Measurements from ENCODE around the gene CCDC92. TPM values are rescaled to one million over a fixed set of nuclear protein-coding genes. Genes with fewer than 3 reads are reported as not detected.

Gene CCDC92
- total RNA-seq, 1 experiment from 2014 or later = 5.5 TPM

DNA sequence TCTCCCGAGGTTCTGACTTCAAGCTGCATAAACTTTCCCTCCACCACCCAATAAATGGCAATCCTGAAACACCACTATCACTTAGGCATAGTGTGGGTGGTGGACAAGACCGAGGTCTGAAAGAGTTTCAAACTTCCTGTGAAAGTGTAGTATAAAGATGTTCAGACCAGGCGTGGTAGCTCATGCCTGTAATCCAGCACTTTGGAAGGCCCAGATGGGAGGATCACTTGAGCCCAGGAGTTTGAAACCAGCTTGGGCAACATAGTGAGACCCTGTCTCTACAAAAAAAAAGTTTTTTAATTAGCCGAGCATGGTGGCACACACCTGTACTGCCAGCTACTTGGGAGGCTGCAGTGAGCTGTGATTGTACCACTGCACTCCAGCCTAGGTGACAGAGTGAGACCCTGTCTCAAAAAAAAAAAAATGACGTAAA is 61.9 kb downstream of the CCDC92 start:
- DNase-seq (ENCODE audit: low spot score) = no peak

- DNase-seq (ENCODE audit: low spot score) = no peak
Measured at GRCh38 chr12:123910057-123910456, 62.6 kb downstream of the CCDC92 start.

DNA sequence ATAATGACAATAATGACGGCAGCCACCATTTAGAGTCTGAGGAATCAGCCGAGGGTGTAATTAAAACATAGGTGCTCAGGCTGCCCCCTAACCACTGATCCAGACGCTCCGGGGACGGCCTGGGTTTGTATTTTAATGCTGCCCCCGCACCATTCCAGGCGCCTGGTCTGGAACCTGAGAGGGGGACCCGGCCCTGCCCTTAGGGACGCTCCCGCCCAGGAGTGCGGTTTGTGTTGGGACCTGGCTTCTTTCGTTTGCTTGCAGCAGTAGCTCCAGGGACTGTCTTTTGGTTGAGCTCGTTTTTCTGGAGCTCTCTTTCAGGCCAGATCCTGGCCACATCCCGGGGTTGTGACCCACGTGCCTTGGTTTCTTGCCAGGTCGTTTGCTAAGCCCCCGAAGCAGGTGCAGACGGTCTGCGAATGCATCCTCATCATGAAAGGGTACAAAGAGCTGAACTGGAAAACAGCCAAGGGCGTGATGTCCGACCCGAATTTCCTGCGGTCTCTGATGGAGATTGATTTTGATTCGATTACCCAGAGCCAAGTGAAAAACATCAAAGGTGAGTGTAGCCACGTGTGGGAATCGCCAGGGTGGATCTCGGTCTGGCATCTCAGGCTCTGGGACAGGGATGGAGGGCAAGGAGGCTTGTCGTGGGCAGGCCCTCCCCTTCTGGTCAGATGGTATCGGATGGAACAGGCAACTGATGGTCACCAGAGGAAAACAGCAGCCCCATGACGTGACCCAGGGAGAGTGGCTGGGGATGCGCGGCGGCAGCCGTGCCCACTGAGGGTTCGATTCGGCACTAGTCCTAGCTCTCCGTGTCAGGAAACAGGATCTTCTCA is 63.5 kb downstream of the CCDC92 start:
- DNase-seq (ENCODE audit: low spot score) = no peak

DNA sequence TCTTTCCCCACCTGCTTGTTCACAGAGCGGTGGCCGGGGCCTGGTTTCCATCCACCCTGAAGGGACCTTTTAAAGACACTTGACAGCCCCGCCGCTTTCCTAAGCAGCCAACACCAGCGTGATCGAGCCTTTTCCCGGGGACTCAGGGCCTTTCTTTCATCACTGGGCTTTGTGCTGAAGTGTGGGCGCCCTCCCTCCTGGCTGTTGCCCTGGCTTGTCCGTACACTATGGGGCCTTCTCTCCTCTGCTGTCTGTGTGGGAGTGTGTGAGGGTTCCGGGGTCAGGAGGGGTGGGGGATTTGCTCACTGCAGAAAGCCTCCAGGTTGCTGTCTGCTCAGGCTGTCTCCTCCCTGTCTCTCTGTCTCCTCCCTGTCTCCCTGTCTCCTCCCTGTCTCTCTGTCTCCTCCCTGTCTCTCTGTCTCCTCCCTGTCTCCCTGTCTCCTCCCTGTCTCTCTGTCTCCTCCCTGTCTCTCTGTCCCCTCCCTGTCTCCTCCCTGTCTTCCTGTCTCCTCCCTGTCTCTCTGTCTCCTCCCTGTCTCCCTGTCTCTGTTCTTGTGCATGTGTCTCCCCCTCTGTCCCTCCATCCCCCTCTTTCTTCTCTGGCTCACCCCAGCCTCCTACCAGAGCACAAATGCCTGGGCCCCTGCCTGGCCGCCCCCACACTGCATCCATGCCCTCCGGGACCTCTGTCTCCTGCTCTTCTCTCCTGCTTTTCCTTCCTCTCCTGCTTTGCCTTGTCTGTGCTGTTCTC is 64.7 kb downstream of the CCDC92 start:
- DNase-seq (ENCODE audit: low spot score) = no peak

DNA sequence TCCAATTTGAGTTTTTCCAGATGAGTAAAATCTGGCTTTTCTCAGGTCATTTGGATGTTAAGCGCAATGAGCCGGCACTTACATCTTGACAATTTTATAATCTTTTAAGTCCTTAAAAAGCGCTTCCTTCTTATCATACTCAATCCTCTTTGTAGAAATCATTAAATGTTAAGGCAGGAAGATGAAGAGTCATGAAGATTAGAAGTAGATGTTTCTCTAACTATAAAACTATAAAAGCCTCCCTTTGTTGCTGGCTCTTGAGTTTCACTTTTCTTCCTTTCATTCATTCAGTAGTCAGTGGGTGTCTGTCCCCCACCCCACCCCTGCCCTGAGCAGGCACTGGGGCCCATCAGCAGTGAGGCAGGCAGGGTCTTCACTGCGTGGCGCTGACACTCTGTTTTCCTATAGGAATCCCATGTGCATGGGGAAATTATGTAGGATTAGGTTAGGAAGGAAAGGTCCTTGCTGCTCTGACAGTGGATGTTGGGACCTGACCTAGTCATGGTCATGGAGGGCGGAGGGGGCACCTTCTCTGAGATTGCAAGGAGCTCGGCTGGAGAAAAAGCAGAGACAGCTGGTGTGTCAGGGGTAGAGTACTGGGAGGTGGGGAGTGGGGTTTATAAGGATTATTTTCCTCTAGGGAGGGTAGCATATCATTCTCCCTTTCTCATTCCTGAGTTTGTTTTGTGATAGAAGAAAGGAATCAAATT is 65.8 kb downstream of the CCDC92 start:
- no peak for DNase-seq (ENCODE audit: low spot score)

DNA sequence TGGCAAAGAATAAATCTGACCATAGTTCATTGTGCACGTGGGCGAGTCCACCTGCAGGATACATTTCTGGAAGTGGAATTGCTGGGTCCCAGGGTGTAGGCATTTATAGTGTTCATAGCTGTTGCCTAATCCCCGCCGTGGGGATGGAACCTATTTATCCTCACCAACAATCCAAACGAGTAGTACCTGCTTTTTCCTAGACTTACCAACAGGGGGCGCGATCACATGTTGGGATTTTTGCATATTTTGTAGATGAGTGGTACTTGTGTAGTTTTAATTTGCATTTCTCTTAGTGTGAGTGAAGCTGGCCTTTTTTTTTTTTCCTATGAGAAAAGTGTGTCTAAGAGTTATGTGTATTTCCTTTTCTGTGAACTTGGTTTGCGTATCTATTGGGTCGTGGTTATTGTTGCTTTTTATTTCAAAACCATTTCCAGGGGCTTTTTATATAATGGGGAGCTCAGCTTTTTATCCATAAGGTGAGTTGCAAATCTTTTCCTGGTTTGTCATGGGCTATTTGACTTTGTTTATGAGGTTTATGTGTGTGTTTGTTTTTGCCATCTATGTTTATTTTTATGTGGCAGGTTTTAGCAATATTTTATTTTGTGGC is 67.2 kb downstream of the CCDC92 start:
- peak; percentile 78 for DNase-seq (ENCODE audit: low spot score)

- no peak for DNase-seq (ENCODE audit: low spot score)
Measured at GRCh38 chr12:123903301-123904065, 69.1 kb downstream of the CCDC92 start.

GRCh38 chr12:123902821-123903220 is 69.8 kb downstream of the CCDC92 start:
- no peak for DNase-seq (ENCODE audit: low spot score)

DNA sequence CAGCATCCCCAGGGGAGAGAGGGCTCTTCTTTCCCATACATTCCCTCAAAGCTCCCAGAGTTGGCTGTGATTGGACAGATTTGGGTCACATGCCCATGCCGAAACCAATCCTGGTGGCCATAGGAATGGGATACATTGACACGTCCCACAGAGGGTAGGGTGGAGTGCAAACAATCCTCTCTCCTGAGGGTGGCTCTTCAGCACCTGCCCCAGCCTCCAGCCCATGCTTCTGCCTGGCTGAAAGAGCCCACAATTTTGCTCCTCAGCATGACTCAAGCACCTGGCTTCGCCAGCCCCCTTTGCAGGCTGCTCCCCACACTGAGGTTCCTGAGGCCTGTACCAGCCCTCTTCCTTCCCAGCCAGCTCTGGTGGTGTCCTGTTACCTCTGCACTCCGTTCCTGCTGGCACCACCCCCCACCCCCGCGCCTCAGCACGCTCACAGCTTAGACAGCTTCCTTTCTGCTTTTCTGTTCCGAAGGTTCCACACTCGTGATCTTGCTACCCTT is 71.7 kb downstream of the CCDC92 start:
- DNase-seq (ENCODE audit: low spot score) = no peak

DNA sequence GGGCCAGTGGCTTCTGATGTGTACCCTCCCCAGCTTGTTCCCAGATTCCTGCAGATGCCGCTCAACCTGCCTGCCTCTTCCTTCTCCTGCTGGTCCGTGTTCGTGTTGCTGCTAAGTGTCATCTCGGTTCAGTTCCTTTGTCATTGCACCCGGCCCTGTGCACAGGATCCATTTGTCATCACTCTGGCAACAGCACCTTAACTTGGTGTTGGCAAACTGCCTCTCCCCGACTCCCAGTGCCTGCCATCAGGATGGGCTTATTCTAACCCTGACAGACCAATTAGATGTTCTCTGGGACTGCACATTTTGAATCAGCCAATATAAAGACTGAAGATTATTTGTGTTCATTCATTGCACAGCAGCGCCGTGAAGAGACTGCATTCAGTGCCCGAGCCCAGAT is 73.3 kb downstream of the CCDC92 start:
- no peak for DNase-seq (ENCODE audit: low spot score)

DNA sequence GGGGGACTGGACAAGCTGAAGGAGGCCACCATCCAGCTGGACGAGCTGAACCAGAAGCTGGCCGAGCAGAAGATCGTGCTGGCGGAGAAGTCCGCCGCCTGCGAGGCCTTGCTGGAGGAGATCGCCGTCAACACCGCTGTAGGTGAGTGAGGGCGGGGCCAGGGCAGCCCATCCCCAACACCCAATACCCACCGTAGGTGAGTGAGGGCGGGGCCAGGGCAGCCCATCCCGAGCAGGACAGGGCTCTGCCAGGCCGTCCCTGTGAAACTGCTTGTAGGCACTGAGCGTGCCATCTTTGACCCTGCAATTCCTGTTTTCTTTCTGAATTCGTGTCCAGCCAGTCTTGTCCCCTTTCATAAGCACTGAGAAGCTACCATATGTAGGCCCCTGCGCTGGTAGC is 74.0 kb downstream of the CCDC92 start:
- no peak for DNase-seq (ENCODE audit: low spot score)

DNA sequence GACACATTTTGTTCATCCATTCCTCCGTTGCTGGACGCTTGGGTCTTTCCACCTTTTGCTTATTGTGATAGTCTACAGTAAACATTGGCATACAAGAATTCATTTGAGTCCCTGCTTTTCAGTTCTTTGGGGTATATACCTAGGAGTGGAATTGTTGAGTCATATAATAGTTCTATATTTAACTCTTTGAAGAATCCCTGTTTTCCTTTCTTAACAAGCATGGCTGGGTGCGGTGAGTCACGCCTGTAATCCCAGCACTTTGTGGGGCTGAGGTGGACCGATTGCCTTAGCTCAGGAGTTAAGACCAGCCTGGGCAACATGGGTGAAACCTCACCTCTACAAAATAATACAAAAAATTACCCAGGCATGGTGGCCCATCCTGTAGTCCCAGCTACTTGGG is 75.4 kb downstream of the CCDC92 start:
- no peak for DNase-seq (ENCODE audit: low spot score)

DNA sequence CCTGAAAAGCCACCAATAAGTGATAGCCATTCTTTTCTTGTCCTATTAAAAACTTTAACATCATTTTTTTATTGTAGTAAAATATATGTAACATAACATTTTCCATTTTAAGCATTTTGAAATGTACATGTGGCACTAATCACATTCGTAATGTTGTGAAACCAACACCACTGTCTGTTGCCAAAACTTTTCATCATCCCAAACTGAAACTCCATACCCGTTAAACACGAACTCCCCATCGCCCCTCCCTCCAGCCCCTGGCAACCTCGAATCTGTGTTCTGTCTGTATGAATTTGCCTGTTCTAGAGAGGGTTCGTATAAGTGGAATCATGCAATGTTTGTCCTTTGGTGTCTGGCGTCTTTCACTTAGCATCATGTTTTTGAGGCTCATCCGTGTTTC is 75.9 kb downstream of the CCDC92 start:
- DNase-seq (ENCODE audit: low spot score) = no peak

- no peak for DNase-seq (ENCODE audit: low spot score)
Measured at GRCh38 chr12:123895451-123895850, 77.2 kb downstream of the CCDC92 start.

DNA sequence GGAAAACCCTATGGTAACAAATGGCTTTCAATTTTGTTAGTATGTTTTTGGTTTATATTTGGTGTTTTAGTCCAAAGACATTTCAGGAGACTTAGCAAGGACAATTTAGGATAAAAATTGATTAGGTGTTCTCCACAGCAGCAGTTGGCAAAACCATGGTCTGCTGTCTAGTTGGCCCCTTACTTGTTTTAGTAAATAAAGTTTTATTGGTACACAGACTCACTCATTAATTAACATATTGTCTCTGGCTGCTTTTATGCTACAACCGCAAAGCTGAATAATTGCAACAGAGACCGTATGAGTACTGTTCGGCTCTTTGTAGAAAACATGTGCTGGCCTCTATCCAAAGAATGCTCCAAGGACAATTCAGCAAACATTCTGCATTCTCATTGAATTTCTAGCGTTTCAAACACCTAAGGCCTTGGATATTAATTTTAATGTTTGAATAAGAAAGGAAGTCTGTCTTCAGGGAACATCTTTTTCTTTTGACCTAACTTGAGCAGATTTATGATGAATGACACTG is 77.7 kb downstream of the CCDC92 start:
- no peak for DNase-seq (ENCODE audit: low spot score)

DNA sequence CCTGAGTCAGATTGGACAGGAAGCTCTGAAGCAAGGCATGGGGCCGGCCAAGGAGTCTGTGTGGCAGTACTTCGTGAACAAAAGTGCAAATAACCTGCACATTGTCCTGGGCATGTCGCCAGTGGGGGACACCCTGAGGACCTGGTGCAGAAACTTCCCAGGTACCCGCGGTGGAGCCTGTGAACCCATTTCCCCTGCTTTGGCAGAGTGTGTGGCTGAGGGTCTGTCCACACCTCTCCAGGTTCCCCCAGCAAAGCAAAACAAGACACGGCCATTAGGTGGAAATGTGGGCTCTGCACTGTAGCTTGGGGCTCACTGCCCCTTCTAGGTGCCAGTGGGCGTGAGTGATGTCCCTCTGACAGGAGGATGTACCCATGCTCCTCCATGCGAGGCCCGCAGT is 79.4 kb downstream of the CCDC92 start:
- no peak for DNase-seq (ENCODE audit: low spot score)

- no peak for DNase-seq (ENCODE audit: low spot score)
Measured at GRCh38 chr12:123892853-123893252, 79.8 kb downstream of the CCDC92 start.

- no peak for DNase-seq (ENCODE audit: low spot score)
Measured at GRCh38 chr12:123892180-123892559, 80.5 kb downstream of the CCDC92 start.

DNA sequence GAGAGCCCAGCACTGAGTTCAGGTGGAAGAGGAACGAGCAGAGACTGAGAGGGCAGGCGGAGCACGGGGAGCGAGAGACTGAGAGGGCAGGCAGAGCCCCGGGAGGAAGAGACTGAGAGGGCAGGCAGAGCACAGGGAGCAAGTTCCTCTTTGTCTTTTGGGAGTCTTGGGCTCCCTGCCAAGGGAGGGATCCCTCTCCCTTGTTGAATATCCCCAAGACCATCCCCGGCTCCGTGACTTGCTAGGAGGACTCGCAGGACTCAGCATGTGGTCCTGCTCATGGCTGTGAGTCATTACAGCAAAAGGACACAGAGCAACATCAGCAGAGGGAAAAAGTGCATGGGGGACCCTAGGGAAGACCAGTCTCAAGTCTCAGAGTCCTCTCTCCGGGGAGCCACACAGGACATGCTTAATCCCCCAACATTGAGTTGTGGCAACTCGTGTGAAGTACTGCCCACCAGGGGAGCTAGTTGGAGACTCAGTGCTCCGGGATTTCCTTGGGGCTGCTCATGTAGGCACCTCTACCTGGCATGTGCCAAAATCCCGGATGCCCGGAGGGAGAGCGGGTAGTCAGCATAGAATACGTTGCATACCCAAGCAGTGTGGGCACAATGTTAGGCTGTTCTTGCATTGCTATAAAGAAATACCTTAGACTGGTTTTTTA is 81.0 kb downstream of the CCDC92 start:
- DNase-seq (ENCODE audit: low spot score) = no peak

GRCh38 chr12:123891011-123891410 is 81.6 kb downstream of the CCDC92 start:
- no peak for DNase-seq (ENCODE audit: low spot score)
